Fibroblast of skin of back (primary cell): ENCODE results near the gene MAN2A2.
"Not testable (repeated sequence)": the region's sequence is repeated elsewhere in the genome, so short reads cannot be mapped to it uniquely, and the experiment has no call there.

Source experiments
- DNase-seq: peaks from one replicate; pipeline ENCODE4 v3.0.0-alpha.2; 2013

Gene MAN2A2

GRCh38 chr15:90922712-90923322, 19.7 kb downstream of the MAN2A2 start:
- DNase-seq, result not testable (repeated sequence)

- no peak for DNase-seq
Measured at GRCh38 chr15:90924375-90924774, 21.3 kb downstream of the MAN2A2 start.

- DNase-seq, result not testable (repeated sequence)
Measured at GRCh38 chr15:90926766-90927165, 23.7 kb downstream of the MAN2A2 start.

GRCh38 chr15:90928106-90928505, 25.0 kb downstream of the MAN2A2 start:
- not testable (repeated sequence) for DNase-seq

- DNase-seq, result no peak
Measured at GRCh38 chr15:90929246-90930019, 26.3 kb downstream of the MAN2A2 start.

- DNase-seq, result no peak
Measured at GRCh38 chr15:90930861-90931574, 27.9 kb downstream of the MAN2A2 start.

GRCh38 chr15:90931575-90931827, 28.4 kb downstream of the MAN2A2 start:
- no peak for DNase-seq

GRCh38 chr15:90931828-90932659, 28.9 kb downstream of the MAN2A2 start, which contains the start of gene HDDC3:
Gene HDDC3, minus strand, starts transcription at chr15:90932549. Its CDS starts 9 bp downstream, at chr15:90932540.
- DNase-seq, result peak; percentile 80

GRCh38 chr15:90932660-90932991, 29.5 kb downstream of the MAN2A2 start:
- DNase-seq, result no peak

- no peak for DNase-seq
Measured at GRCh38 chr15:90933301-90933700, 30.2 kb downstream of the MAN2A2 start.

- peak; percentile 81 for DNase-seq
Measured at GRCh38 chr15:90934256-90934948, 31.3 kb downstream of the MAN2A2 start.

- DNase-seq, result peak; percentile 85
Measured at GRCh38 chr15:90934949-90935751, 32.0 kb downstream of the MAN2A2 start, which contains the start of gene UNC45A. Gene UNC45A, plus strand, starts transcription at chr15:90935285. Its CDS starts 40 bp downstream, at chr15:90935325.

GRCh38 chr15:90936823-90937222, 33.7 kb downstream of the MAN2A2 start:
- DNase-seq, result no peak

GRCh38 chr15:90938261-90938660, 35.2 kb downstream of the MAN2A2 start:
- no peak for DNase-seq

- no peak for DNase-seq
Measured at GRCh38 chr15:90939756-90940155, 36.7 kb downstream of the MAN2A2 start.

GRCh38 chr15:90941038-90941437, 37.9 kb downstream of the MAN2A2 start:
- no peak for DNase-seq

- DNase-seq, result no peak
Measured at GRCh38 chr15:90942354-90943120, 39.4 kb downstream of the MAN2A2 start.

GRCh38 chr15:90945091-90945490, 42.0 kb downstream of the MAN2A2 start:
- DNase-seq, result no peak

GRCh38 chr15:90946538-90946937, 43.4 kb downstream of the MAN2A2 start:
- no peak for DNase-seq

- no peak for DNase-seq
Measured at GRCh38 chr15:90946941-90947576, 44.0 kb downstream of the MAN2A2 start.
